GM23338 (cell line): ENCODE data around the gene IMMP2L. TPM values are rescaled to one million over a fixed set of nuclear protein-coding genes. Genes with fewer than 3 reads are reported as not detected.

Experiments
- ATAC-seq: fragments of 200-7000 bp; cut with Tn5 transposase; 3 replicates; pipeline ENCODE4 v1.9.1; 2020
- DNase-seq: peaks from one replicate; pipeline ENCODE4 v3.0.0-alpha.2; 2015; ENCODE audit warnings: low spot score
- H2AFZ ChIP-seq: fragments of 200-600 bp; sonication (generic); 2 replicates; pipeline ENCODE4 v1.8.0; 2016; ENCODE audit warnings: antibody characterized with exemption, mild to moderate bottlenecking, moderate library complexity
- H3F3A ChIP-seq: fragments of 200-600 bp; sonication (generic); replicated peaks from 2 replicates; pipeline ENCODE4 v1.8.0; 2017; ENCODE audit warnings: antibody characterized with exemption, mixed run types, low read depth
- H3K27ac ChIP-seq: fragments of 200-600 bp; sonication (generic); 2 replicates; pipeline ENCODE4 v1.6.1; 2016; ENCODE audit warnings: low read depth
- H3K27me3 ChIP-seq: fragments of 200-600 bp; sonication (generic); 2 replicates; pipeline ENCODE4 v1.8.0; 2016; ENCODE audit warnings: mild to moderate bottlenecking, mixed run types, moderate library complexity; ENCODE audit not compliant: insufficient read depth
- H3K36me3 ChIP-seq: fragments of 200-600 bp; sonication (generic); 2 replicates; pipeline ENCODE4 v1.8.0; 2016; ENCODE audit warnings: mild to moderate bottlenecking; ENCODE audit not compliant: insufficient read depth
- H3K4me1 ChIP-seq: fragments of 200-600 bp; sonication (generic); 2 replicates; pipeline ENCODE4 v1.8.0; 2016; ENCODE audit warnings: mild to moderate bottlenecking, moderate library complexity; ENCODE audit not compliant: insufficient read depth
- H3K4me2 ChIP-seq: fragments of 200-600 bp; sonication (generic); 2 replicates; pipeline ENCODE4 v1.7.1; 2017; ENCODE audit warnings: mixed run types
- H3K4me3 ChIP-seq: fragments of 200-600 bp; sonication (generic); 2 replicates; pipeline ENCODE4 v1.6.1; 2016; ENCODE audit warnings: mixed run types
- H3K79me2 ChIP-seq: fragments of 200-600 bp; sonication (generic); replicated peaks from 2 replicates; pipeline ENCODE4 v1.8.0; 2017; ENCODE audit warnings: mild to moderate bottlenecking; ENCODE audit not compliant: insufficient read depth
- H3K9me2 ChIP-seq: fragments of 200-600 bp; sonication (generic); 2 replicates; pipeline ENCODE4 v1.8.0; 2017; ENCODE audit not compliant: insufficient read depth
- H4K20me1 ChIP-seq: fragments of 200-600 bp; sonication (generic); replicated peaks from 2 replicates; pipeline ENCODE4 v1.8.0; 2017; ENCODE audit warnings: mild to moderate bottlenecking; ENCODE audit not compliant: insufficient read depth
- H3K27ac Mint-ChIP-seq: 2 replicates; pipeline ENCODE4 v1.8.0; 2020; ENCODE audit warnings: inconsistent platforms, mild to moderate bottlenecking, moderate library complexity, mixed read lengths
- H3K27me3 Mint-ChIP-seq: 3 replicates; pipeline ENCODE4 v1.8.0; 2022; ENCODE audit warnings: low read depth, mild to moderate bottlenecking, moderate library complexity, mixed read lengths, inconsistent platforms; ENCODE audit not compliant: insufficient read depth, poor library complexity
- H3K36me3 Mint-ChIP-seq: 3 replicates; pipeline ENCODE4 v1.8.0; 2021; ENCODE audit warnings: low read depth, mild to moderate bottlenecking, inconsistent platforms, moderate library complexity, mixed read lengths
- H3K4me1 Mint-ChIP-seq: 3 replicates; pipeline ENCODE4 v1.8.0; 2020; ENCODE audit warnings: mild to moderate bottlenecking, inconsistent platforms, mixed read lengths
- H3K4me3 Mint-ChIP-seq: 3 replicates; pipeline ENCODE4 v1.8.0; 2021; ENCODE audit warnings: moderate library complexity, mild to moderate bottlenecking, inconsistent platforms, mixed read lengths
- H3K9me3 Mint-ChIP-seq: 3 replicates; pipeline ENCODE4 v1.8.0; 2020; ENCODE audit warnings: moderate library complexity, mild to moderate bottlenecking, inconsistent platforms, mixed read lengths
- CREB1 ChIP-seq: fragments of 250-450 bp; sonication (Bioruptor Pico); IDR thresholded peaks from 2 replicates; pipeline ENCODE4 v1.5.0; 2020; ENCODE audit warnings: low read depth, mild to moderate bottlenecking, moderate library complexity
- EZH2 ChIP-seq: fragments of 200-600 bp; sonication (generic); IDR thresholded peaks from one replicate; pipeline ENCODE4 v1.8.0; 2017; ENCODE audit warnings: antibody characterized with exemption, mild to moderate bottlenecking, low read depth; ENCODE audit not compliant: unreplicated experiment
- EZH2phosphoT487 ChIP-seq: fragments of 200-600 bp; sonication (generic); IDR thresholded peaks from one replicate; pipeline ENCODE4 v1.8.1; 2018; ENCODE audit warnings: antibody characterized with exemption; ENCODE audit not compliant: unreplicated experiment
- JUNB ChIP-seq: IDR thresholded peaks from one replicate; pipeline ENCODE4 v1.6.1; 2016; ENCODE audit warnings: antibody characterized with exemption; ENCODE audit not compliant: unreplicated experiment
- NANOG ChIP-seq: IDR thresholded peaks from 2 replicates; pipeline ENCODE4 v1.6.1; 2016; ENCODE audit warnings: antibody characterized with exemption, borderline replicate concordance
- STAT1 ChIP-seq: IDR thresholded peaks from one replicate; pipeline ENCODE4 v1.6.1; 2016; ENCODE audit warnings: antibody characterized with exemption; ENCODE audit not compliant: unreplicated experiment
- ZNF114 ChIP-seq: fragments of 250-450 bp; sonication (Bioruptor Pico); IDR thresholded peaks from 2 replicates; pipeline ENCODE4 v1.5.0; 2020; ENCODE audit warnings: mild to moderate bottlenecking, moderate library complexity
- ZNF331 ChIP-seq: fragments of 250-450 bp; sonication (Bioruptor Pico); IDR thresholded peaks from 2 replicates; pipeline ENCODE4 v1.5.0; 2020; ENCODE audit warnings: low read depth, mild to moderate bottlenecking, moderate library complexity
- polyA plus RNA-seq: library from polyadenylated mRNA; unstranded; fragments of >200 nt; fragmentation: Nextera tagmentation; extraction: Ambion mirVana; gene quantifications from 2 replicates; pipeline ENCODE4 v1.2.1, GENCODE V29; 2016
- total RNA-seq: library from RNA; depleted of rRNA; stranded (reverse); fragments of >200 nt; shearing (Covaris generic); gene quantifications from 2 replicates; pipeline ENCODE4 v1.2.3, GENCODE V29; 2014
- TF ChIP-seq, protein P1 (sequence below): IDR thresholded peaks from one replicate; pipeline ENCODE4 v1.6.1; 2018; ENCODE audit warnings: antibody characterized with exemption; ENCODE audit not compliant: unreplicated experiment
- TF ChIP-seq, protein P2 (sequence below): IDR thresholded peaks from 2 replicates; pipeline ENCODE4 v1.6.1; 2016; ENCODE audit warnings: antibody characterized with exemption
- TF ChIP-seq, protein P3 (sequence below): fragments of 250-450 bp; sonication (Bioruptor Pico); IDR thresholded peaks from 2 replicates; pipeline ENCODE4 v1.5.0; 2020; ENCODE audit warnings: mild to moderate bottlenecking, moderate library complexity

The IMMP2L gene
- total and polyA plus RNA-seq, 2 experiments from 2014 or later: 7.3 to 14.0 TPM

DNA sequence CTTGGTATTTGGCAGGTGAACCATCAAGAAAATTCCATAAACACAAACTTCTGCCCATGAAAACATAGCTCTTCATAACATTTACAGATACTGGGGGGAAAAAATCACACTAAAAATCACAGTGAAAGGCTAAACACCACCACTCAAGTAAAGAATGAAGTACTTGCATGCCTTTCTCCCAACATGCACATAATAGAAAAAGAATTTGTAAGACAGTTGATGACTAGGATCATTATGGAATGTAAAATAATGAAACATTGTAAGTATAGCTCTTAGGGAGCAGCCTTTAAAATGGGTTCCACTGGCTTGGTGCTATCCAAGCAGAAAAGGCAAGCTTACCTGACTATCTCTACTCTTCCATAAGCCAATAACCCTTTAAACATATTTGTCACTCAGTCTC lies 771.3 kb downstream of the IMMP2L start:
- Histone ChIP-seq H3K36me3 (no peaks in the 10 kb centered on the region), H3K9me2 (no peaks in the 10 kb centered on the region; the same call in 1 of the 2 replicates), H3K4me3 (no peak overlapping the region), H3K4me2 (no peak overlapping the region), H3F3A (no peaks in the 10 kb centered on the region), H3K27ac (no peak overlapping the region), H3K4me1 (no peaks in the 10 kb centered on the region), H3K79me2 (no peaks in the 10 kb centered on the region), H4K20me1 (no peaks in the 10 kb centered on the region), H2AFZ (no peak overlapping the region), H3K27me3 (no peaks in the 10 kb centered on the region)
- ATAC-seq (no peak), DNase-seq (no peak)
- no peak overlapping the region for H3K4me3 Mint-ChIP-seq
- TF ChIP-seq, protein P1, sequence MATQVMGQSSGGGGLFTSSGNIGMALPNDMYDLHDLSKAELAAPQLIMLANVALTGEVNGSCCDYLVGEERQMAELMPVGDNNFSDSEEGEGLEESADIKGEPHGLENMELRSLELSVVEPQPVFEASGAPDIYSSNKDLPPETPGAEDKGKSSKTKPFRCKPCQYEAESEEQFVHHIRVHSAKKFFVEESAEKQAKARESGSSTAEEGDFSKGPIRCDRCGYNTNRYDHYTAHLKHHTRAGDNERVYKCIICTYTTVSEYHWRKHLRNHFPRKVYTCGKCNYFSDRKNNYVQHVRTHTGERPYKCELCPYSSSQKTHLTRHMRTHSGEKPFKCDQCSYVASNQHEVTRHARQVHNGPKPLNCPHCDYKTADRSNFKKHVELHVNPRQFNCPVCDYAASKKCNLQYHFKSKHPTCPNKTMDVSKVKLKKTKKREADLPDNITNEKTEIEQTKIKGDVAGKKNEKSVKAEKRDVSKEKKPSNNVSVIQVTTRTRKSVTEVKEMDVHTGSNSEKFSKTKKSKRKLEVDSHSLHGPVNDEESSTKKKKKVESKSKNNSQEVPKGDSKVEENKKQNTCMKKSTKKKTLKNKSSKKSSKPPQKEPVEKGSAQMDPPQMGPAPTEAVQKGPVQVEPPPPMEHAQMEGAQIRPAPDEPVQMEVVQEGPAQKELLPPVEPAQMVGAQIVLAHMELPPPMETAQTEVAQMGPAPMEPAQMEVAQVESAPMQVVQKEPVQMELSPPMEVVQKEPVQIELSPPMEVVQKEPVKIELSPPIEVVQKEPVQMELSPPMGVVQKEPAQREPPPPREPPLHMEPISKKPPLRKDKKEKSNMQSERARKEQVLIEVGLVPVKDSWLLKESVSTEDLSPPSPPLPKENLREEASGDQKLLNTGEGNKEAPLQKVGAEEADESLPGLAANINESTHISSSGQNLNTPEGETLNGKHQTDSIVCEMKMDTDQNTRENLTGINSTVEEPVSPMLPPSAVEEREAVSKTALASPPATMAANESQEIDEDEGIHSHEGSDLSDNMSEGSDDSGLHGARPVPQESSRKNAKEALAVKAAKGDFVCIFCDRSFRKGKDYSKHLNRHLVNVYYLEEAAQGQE: no peak
- TF ChIP-seq ZNF114 (CRISPR knock-in tag): no peak
- no peak for TF ChIP-seq JUNB
- TF ChIP-seq NANOG: no peak
- no peak for TF ChIP-seq EZH2
- no peak for TF ChIP-seq ZNF331 (CRISPR knock-in tag)
- TF ChIP-seq STAT1: no peak
- TF ChIP-seq CREB1 (CRISPR knock-in tag): no peak
- TF ChIP-seq, protein P2, sequence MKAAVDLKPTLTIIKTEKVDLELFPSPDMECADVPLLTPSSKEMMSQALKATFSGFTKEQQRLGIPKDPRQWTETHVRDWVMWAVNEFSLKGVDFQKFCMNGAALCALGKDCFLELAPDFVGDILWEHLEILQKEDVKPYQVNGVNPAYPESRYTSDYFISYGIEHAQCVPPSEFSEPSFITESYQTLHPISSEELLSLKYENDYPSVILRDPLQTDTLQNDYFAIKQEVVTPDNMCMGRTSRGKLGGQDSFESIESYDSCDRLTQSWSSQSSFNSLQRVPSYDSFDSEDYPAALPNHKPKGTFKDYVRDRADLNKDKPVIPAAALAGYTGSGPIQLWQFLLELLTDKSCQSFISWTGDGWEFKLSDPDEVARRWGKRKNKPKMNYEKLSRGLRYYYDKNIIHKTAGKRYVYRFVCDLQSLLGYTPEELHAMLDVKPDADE: no peak
- TF ChIP-seq EZH2phosphoT487: no peak
- TF ChIP-seq, protein P3, sequence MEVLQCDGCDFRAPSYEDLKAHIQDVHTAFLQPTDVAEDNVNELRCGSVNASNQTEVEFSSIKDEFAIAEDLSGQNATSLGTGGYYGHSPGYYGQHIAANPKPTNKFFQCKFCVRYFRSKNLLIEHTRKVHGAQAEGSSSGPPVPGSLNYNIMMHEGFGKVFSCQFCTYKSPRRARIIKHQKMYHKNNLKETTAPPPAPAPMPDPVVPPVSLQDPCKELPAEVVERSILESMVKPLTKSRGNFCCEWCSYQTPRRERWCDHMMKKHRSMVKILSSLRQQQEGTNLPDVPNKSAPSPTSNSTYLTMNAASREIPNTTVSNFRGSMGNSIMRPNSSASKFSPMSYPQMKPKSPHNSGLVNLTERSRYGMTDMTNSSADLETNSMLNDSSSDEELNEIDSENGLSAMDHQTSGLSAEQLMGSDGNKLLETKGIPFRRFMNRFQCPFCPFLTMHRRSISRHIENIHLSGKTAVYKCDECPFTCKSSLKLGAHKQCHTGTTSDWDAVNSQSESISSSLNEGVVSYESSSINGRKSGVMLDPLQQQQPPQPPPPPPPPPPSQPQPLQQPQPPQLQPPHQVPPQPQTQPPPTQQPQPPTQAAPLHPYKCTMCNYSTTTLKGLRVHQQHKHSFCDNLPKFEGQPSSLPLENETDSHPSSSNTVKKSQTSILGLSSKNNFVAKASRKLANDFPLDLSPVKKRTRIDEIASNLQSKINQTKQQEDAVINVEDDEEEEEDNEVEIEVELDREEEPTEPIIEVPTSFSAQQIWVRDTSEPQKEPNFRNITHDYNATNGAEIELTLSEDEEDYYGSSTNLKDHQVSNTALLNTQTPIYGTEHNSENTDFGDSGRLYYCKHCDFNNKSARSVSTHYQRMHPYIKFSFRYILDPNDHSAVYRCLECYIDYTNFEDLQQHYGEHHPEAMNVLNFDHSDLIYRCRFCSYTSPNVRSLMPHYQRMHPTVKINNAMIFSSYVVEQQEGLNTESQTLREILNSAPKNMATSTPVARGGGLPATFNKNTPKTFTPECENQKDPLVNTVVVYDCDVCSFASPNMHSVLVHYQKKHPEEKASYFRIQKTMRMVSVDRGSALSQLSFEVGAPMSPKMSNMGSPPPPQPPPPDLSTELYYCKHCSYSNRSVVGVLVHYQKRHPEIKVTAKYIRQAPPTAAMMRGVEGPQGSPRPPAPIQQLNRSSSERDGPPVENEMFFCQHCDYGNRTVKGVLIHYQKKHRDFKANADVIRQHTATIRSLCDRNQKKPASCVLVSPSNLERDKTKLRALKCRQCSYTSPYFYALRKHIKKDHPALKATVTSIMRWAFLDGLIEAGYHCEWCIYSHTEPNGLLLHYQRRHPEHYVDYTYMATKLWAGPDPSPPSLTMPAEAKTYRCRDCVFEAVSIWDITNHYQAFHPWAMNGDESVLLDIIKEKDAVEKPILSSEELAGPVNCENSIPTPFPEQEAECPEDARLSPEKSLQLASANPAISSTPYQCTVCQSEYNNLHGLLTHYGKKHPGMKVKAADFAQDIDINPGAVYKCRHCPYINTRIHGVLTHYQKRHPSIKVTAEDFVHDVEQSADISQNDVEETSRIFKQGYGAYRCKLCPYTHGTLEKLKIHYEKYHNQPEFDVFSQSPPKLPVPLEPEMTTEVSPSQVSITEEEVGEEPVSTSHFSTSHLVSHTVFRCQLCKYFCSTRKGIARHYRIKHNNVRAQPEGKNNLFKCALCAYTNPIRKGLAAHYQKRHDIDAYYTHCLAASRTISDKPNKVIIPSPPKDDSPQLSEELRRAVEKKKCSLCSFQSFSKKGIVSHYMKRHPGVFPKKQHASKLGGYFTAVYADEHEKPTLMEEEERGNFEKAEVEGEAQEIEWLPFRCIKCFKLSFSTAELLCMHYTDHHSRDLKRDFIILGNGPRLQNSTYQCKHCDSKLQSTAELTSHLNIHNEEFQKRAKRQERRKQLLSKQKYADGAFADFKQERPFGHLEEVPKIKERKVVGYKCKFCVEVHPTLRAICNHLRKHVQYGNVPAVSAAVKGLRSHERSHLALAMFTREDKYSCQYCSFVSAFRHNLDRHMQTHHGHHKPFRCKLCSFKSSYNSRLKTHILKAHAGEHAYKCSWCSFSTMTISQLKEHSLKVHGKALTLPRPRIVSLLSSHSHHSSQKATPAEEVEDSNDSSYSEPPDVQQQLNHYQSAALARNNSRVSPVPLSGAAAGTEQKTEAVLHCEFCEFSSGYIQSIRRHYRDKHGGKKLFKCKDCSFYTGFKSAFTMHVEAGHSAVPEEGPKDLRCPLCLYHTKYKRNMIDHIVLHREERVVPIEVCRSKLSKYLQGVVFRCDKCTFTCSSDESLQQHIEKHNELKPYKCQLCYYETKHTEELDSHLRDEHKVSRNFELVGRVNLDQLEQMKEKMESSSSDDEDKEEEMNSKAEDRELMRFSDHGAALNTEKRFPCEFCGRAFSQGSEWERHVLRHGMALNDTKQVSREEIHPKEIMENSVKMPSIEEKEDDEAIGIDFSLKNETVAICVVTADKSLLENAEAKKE: no peak
- H3K4me1 Mint-ChIP-seq: no peaks in the 10 kb centered on the region
- H3K9me3 Mint-ChIP-seq: no peaks in the 10 kb centered on the region
- no peaks in the 10 kb centered on the region for H3K27me3 Mint-ChIP-seq
- no peak overlapping the region for H3K27ac Mint-ChIP-seq
- no peaks in the 10 kb centered on the region for H3K36me3 Mint-ChIP-seq
